Rectal smooth muscle tissue (tissue), 1 donor: ENCODE data around the gene BBS4.
"Not testable (repeated sequence)": the region's sequence is repeated elsewhere in the genome, so short reads cannot be mapped to it uniquely, and the experiment has no call there.

Experiments
- H3K27ac ChIP-seq: one replicate; pipeline ENCODE4 v1.7.0; 2013; ENCODE audit warnings: low read depth, low read length, inconsistent platforms
- H3K27me3 ChIP-seq: one replicate; pipeline ENCODE4 v1.7.0; 2013; ENCODE audit warnings: low read length; ENCODE audit not compliant: control insufficient read depth, insufficient read depth
- H3K36me3 ChIP-seq: one replicate; pipeline ENCODE4 v1.7.0; 2013; ENCODE audit warnings: low read length; ENCODE audit not compliant: control insufficient read depth, insufficient read depth
- H3K4me1 ChIP-seq: one replicate; pipeline ENCODE4 v1.7.0; 2013; ENCODE audit warnings: low read length; ENCODE audit not compliant: control insufficient read depth, insufficient read depth
- H3K4me3 ChIP-seq: one replicate; pipeline ENCODE4 v1.7.0; 2013; ENCODE audit warnings: low read length
- H3K9ac ChIP-seq: one replicate; pipeline ENCODE4 v1.7.0; 2013; ENCODE audit warnings: low read length

BBS4 gene

DNA sequence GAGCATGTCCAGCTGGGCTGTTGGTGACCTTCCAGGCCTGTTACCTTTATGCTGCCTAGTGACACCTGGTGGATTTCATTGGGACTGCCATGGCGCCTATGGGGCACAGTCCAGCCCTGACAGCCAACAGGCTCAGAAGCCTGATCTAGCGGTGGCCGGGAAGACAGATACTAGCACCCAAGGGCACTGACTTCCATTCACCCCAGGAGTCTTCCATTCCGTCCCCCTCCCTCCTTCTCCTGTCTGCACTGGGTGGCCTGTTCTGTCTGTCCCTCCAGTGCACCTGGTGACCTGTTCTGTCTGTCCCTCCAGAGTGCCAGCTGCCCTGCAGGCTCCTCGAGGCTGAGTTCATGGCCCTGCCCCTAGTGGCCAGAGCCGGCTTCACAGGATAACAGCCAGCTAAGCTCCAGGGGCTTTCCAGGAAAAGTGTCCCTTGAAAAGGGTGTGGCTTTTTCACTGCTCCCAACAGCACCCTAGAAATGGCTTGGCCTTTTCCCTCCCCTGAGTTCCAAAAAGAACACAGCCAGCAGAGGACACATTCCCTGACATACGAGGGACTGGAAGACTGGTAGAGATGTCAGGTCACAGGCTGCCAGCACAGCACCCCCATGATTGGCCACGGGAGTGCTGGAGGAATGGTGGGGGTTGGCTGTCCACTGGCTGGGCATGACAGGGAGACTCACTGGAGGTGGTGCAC is 15.2 kb upstream of the BBS4 start:
- not testable (repeated sequence) for H3K27ac ChIP-seq, H3K4me1 ChIP-seq, H3K27me3 ChIP-seq, H3K36me3 ChIP-seq, H3K9ac ChIP-seq
- peak overlapping the region; percentile 44 for H3K4me3 ChIP-seq

DNA sequence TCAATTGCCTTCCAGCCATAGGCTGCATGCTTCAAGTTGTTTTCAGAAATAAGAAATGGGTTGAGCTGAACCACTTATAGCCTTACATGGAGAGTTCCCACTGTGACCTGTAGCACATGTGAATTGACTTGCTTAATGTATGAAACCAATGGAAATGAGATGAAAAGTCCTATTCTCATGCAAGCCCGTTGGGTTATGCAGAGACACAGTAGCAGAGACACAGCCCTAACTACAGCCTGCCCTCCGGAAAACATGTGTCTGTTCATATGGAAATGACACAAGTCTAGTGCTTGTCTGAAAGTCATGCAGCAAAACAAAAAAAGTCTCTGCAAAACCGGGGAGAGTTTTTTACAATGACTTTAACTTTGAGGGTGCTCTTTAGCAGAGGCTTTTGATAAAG is 14.5 kb upstream of the BBS4 start:
- Histone ChIP-seq H3K27ac (no peak overlapping the region), H3K9ac (no peak overlapping the region), H3K36me3 (no peaks in the 10 kb centered on the region), H3K4me3 (no peak overlapping the region), H3K27me3 (no peaks in the 10 kb centered on the region), H3K4me1 (no peaks in the 10 kb centered on the region)

DNA sequence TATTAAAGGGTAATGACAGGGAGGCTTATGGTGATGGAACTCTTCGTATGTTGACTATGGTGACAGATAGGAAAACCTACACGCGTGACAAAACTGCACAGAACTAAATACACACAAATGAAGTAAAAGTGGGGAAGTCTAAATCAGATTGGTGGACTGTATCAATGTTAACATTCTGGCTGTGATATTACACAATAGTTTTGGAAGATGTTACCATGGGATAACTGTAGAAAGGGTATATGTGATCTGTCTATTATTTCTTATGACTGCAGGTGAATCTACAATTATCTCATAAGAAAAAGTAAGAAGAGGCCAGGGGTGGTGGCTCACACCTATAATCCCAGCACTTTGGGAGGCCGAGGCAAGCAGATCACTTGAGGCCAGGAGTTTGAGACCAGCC is 9.2 kb upstream of the BBS4 start:
- Histone ChIP-seq H3K27me3 (peaks cover 3% of the 10 kb centered on the region), H3K27ac (no peak overlapping the region), H3K4me3 (no peak overlapping the region), H3K9ac (no peak overlapping the region), H3K36me3 (no peaks in the 10 kb centered on the region), H3K4me1 (no peaks in the 10 kb centered on the region)

DNA sequence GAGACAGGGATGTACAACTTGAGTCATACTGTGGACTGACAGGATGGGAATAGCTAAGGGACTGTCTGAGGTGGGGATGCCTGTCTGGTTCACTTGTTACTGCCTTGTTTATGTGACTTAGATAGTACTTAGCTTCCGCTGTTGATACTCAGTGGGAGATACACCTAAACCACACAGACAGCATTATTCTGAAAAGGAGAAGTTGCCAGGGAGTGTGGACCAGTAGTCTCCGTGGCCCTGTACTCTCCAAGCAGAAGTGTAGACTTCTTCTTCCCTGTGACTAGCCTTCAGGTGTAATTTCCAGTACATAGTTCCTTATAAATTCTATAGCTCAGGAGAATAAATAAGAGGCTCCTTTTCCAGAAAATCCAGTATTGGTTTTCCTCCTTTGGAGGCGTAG is 5.1 kb upstream of the BBS4 start:
- Histone ChIP-seq H3K9ac (no peak overlapping the region), H3K27me3 (peaks cover 3% of the 10 kb centered on the region), H3K4me1 (peaks cover 3% of the 10 kb centered on the region), H3K36me3 (no peaks in the 10 kb centered on the region), H3K27ac (no peak overlapping the region), H3K4me3 (no peak overlapping the region)

DNA sequence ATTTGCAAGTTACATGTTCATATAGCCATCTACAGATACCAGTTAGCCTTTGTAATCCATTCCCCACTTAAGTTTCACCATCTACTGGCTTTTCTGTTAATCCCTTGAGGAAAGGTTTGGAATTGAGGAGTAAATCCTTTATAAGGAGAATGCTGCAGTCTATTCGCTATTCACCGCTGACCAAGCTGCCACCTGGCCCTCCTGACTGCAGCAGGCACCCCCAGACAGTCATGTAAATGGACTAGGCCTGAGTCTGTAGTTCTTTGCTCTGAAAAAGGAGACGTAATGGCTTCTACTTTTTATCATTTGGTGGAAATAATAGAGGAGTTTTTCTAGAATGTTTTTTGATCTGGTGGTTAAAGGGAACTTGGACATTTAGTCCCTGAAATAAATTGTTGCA is 3.2 kb upstream of the BBS4 start:
- Histone ChIP-seq H3K9ac (no peak overlapping the region), H3K27ac (no peak overlapping the region), H3K27me3 (peaks cover 3% of the 10 kb centered on the region), H3K4me3 (no peak overlapping the region), H3K4me1 (peaks cover 3% of the 10 kb centered on the region), H3K36me3 (no peaks in the 10 kb centered on the region)

DNA sequence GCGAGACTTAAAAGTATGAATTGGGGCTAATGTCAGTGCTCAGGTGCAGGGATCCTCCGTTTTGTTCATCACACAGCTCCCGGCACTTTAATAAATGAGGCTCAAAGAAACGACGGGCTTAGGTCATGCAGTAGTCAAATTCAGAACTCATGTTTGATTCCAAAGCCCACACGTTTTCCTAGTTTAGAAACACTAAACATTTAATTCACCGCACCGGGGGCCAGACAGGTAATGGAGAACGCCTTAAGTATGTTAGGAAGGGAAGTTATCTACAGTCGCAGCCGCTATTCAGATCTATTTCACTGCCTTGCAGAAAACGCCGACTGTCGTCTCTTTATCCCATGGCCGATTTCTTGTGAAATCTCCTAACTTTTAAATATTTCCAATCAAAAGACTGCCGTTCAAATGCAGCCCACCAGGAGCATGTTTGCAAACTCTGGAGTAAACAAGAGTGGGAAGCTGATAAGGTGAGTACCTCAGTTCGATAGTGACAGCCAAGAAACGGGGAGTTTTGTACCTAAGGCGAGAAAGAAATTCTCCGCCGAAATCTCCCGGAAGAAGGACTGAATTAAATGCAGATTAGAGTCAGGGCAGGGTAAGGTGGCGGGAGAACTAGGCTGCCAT is 594 bp upstream of the BBS4 start:
- H3K27me3 ChIP-seq, result no peaks in the 10 kb centered on the region
- peak overlapping the region; percentile 72 for H3K4me3 ChIP-seq
- peak overlapping the region; percentile 43 for H3K9ac ChIP-seq
- peaks cover 3% of the 10 kb centered on the region for H3K4me1 ChIP-seq
- no peaks in the 10 kb centered on the region for H3K36me3 ChIP-seq
- peak overlapping the region; percentile 78 for H3K27ac ChIP-seq

DNA sequence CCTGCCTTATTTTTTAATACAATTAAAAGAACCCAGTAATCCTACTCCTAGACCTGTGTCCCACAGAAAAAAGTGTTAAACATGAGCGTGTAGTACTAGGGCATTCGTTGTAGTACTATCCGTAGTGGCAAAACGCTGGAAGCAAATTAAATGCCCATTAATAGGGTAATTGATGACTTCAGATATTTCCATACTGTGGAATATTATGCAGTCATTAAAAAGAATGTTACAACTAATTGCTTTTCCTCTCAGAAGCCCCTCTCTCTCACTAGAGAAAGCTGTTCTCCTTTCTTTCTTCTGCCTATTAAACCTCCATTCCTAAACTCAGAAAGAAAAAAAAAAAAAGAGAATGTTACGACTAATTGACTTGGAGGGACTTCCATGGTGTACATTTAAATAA is 2.7 kb downstream of the BBS4 start:
- H3K4me1 ChIP-seq, result peaks cover 3% of the 10 kb centered on the region
- H3K36me3 ChIP-seq, result no peaks in the 10 kb centered on the region
- no peaks in the 10 kb centered on the region for H3K27me3 ChIP-seq
- H3K9ac ChIP-seq, result no peak overlapping the region
- no peak overlapping the region for H3K27ac ChIP-seq
- no peak overlapping the region for H3K4me3 ChIP-seq

DNA sequence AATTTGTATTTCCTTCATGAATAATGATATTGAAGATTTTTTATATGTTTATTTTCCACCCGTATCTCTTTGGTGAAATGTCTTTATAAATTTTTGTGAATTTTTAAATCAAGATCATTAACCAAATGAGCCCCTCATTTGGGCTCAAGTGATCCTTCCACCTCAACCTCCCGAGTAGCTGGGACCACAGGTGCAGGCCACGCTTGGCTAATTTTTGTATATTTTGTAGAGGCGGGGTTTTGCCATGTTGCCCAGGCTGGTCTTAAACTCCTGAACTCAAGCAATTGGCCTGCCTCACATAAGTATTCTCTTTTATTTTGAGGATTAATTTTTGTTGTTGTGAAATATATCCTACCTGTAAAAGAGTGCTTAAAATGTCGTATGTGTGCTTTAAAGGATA is 4.9 kb downstream of the BBS4 start:
- no peaks in the 10 kb centered on the region for H3K27me3 ChIP-seq
- no peak overlapping the region for H3K9ac ChIP-seq
- no peak overlapping the region for H3K4me3 ChIP-seq
- no peak overlapping the region for H3K27ac ChIP-seq
- H3K36me3 ChIP-seq, result no peaks in the 10 kb centered on the region
- no peaks in the 10 kb centered on the region for H3K4me1 ChIP-seq

DNA sequence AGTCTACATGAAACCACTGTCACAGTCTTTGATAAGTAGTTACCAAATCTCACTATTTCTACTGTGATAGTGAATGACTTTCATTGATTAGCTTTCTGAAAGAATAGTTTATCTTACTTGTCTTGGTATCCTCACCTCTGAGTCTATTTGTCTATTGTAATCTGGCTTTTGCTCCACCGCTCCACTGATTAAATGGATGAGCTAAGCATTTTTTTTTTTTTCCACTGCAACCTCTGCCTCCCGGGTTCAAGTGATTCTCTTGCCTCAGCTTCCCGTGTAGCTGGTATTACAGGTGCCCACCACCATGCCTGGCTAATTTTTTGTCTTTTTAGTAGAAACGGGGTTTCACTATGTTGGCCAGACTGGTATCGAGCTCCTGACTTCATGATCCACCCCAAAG is 12.9 kb downstream of the BBS4 start:
- H3K36me3 ChIP-seq, result no peaks in the 10 kb centered on the region

DNA sequence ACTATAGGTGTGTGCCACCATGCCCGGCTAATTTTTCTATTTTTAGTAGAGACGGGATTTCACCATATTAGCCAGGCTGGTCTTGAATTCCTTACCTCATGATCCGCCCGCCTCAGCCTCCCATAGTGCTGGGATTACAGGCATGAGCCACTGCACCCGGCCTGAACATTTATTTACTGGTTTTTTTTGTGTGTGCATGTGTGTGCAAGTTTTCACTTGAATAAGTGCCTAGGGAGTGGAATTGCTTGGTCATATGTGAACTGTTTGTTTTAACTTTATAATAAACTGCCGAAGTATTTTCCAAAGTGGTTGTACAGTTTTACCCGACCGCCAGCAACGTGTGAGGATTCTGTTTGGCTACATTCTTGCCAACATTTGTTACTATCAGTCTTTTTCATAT is 14.1 kb downstream of the BBS4 start:
- Histone ChIP-seq H3K27ac (no peak overlapping the region), H3K9ac (no peak overlapping the region), H3K4me1 (no peaks in the 10 kb centered on the region), H3K36me3 (no peaks in the 10 kb centered on the region), H3K4me3 (no peak overlapping the region), H3K27me3 (no peaks in the 10 kb centered on the region)

More for the DNA sequence above, 12.9 kb downstream of the BBS4 start:
- H3K9ac ChIP-seq, result no peak overlapping the region
- no peak overlapping the region for H3K4me3 ChIP-seq
- no peak overlapping the region for H3K27ac ChIP-seq
- no peaks in the 10 kb centered on the region for H3K4me1 ChIP-seq
- H3K27me3 ChIP-seq, result no peaks in the 10 kb centered on the region

DNA sequence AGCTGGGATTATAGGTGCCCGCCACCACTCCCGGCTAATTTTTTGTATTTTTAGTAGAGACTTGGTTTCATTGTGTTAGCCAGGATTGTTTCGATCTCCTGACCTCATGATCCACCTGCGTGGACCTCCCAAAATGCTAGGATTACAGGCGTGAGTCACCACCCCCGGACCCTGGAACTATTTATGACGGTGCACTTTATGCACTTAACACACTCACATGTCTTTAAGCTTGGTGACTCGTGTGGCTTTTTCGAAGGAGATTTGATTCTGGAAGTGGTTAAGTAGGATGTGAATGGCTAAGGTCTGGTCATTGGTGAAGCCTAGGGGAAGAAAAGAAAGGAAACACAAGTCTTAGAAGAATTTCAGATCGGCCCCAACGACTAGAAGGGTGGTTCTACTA is 20.3 kb downstream of the BBS4 start:
- H3K36me3 ChIP-seq, result no peaks in the 10 kb centered on the region
- H3K9ac ChIP-seq, result no peak overlapping the region
- no peaks in the 10 kb centered on the region for H3K27me3 ChIP-seq
- H3K27ac ChIP-seq, result no peak overlapping the region
- no peaks in the 10 kb centered on the region for H3K4me1 ChIP-seq
- no peak overlapping the region for H3K4me3 ChIP-seq

DNA sequence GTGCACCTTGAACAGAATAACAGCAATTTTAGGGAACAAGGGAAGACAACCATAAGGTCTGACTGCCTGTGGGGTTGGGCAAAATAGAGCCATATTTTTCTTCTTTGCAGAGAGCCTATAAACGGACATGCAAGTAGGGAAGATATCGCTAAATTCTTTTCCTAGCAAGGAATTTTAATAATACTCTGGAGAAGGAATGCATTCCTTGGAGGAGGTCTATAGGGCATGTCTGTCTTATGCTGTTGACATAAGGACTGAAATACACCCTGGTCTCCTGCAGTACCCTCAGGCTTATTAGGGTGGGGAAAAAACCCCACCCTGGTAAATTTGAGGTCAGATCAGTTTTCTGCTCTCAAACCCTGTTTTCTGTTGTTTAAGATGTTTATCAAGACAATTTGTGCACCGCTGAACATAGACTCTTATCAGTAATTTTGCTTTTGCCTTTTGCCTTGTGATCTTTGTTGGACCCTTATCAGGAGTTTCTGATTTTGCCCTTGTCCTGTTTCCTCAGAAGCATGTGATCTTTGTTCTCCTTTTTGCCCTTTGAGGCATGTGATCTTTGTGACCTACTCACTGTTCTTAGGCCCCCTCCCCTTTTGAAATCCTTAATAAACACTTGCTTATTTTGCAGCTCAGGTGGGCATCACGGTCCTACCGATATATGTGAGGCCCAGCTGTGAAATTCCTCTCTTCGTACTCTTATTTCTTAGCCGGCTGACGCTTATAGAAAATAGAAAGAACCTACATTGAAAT is 22.7 kb downstream of the BBS4 start:
- H3K9ac ChIP-seq, H3K27ac ChIP-seq, H3K27me3 ChIP-seq, H3K4me1 ChIP-seq, H3K36me3 ChIP-seq, H3K4me3 ChIP-seq: not testable (repeated sequence)
